ENCODE measurements around the gene SORBS1.

The SORBS1 gene

DNA sequence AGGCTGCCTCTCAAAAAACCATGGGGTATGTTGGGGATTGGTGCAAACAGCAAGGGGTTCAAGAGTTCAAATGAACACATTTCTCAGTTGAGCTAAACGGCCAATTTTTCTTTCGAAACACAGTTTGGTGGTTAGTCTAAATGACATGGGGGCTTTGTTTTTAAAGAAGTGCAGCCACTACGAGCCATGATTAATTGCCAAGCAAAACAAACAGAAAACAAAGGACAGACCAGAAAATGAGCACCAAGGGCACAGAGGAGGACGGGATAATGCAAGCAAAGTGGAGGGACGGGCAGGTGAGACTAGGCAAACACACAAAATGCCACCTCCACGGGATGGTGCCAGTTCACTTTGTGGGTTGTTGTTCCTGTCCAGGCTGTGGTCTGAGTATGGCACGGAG lies 205.9 kb downstream of the SORBS1 start:
- peaks cover 85 to 93% (median 86%) of the 10 kb centered on the region in 3 donors for H3K36me3 ChIP-seq
- H3K4me1 ChIP-seq = peaks cover 0 to 54% (median 24%) of the 10 kb centered on the region in 4 donors
- H3K4me3 ChIP-seq = no peak overlapping the region
- intact Hi-C loops (cut with DNase I; ENCODE audit: low total_unique reads) = loop anchor here (10.0 kb wide), 1 partner anchor 500 kb away; no protein-coding TSS in a partner anchor
- DNase-seq = no peak
- H3K27ac ChIP-seq = peak overlapping the region in 1 of 2 donors; percentile 20
- TF ChIP-seq CTCF (IDR thresholded peaks at IDR 0.05) = no peak
- no peaks in the 10 kb centered on the region for H3K27me3 ChIP-seq
- no peaks in the 10 kb centered on the region for H3K9me3 ChIP-seq

GRCh38 chr10:95354110-95354509 lies 207.1 kb downstream of the SORBS1 start:
- Histone ChIP-seq H3K4me1 (peaks cover 0 to 56% (median 26%) of the 10 kb centered on the region in 4 donors), H3K27me3 (no peaks in the 10 kb centered on the region), H3K9me3 (no peaks in the 10 kb centered on the region), H3K27ac (peak overlapping the region in 1 of 2 donors; percentile 21), H3K4me3 (no peak overlapping the region), H3K36me3 (peaks cover 80 to 89% (median 88%) of the 10 kb centered on the region in 3 donors)
- no peak for TF ChIP-seq CTCF (IDR thresholded peaks at IDR 0.05)
- intact Hi-C loops (cut with DNase I; ENCODE audit: low total_unique reads) = loop anchor here (5.0 to 10.0 kb wide), 2 partner anchors 107 to 501 kb away; no protein-coding TSS in a partner anchor
- no peak for DNase-seq

DNA sequence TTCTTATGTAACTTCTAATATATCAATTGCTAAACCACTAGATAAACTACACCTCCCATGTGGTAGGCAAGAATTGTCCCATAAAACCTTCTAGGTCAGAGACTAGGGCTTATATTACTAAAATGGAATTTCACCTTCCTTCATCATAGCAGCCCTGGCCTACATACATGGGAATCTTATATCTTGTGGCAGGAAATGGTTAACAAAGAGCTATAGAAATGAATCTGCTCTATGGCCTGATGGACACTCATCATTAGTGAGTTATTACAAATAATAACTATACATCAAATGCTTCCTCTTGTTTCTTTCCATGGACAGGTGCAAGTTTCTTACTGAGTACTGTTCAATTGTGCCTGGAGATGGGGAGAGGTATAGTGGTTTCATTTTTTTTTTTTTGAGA lies 208.0 kb downstream of the SORBS1 start:
- peaks cover 87 to 91% (median 88%) of the 10 kb centered on the region in 3 donors for H3K36me3 ChIP-seq
- no peak overlapping the region for H3K27ac ChIP-seq
- no peak overlapping the region for H3K4me3 ChIP-seq
- intact Hi-C loops (cut with DNase I; ENCODE audit: low total_unique reads) = loop anchor here (5.0 to 10.0 kb wide), 2 partner anchors 106 to 502 kb away; no protein-coding TSS in a partner anchor
- peaks cover 0 to 56% (median 26%) of the 10 kb centered on the region in 4 donors for H3K4me1 ChIP-seq
- no peak for DNase-seq
- TF ChIP-seq CTCF (IDR thresholded peaks at IDR 0.05) = no peak
- H3K9me3 ChIP-seq = no peaks in the 10 kb centered on the region
- H3K27me3 ChIP-seq = no peaks in the 10 kb centered on the region

- Histone ChIP-seq H3K27ac (peak overlapping the region; percentile 24 to 57), H3K36me3 (peaks cover 88 to 92% (median 91%) of the 10 kb centered on the region in 3 donors)
- intact Hi-C loops (cut with DNase I; ENCODE audit: low total_unique reads) = loop anchor here (5.0 to 10.0 kb wide), 2 partner anchors 105 to 502 kb away; no protein-coding TSS in a partner anchor
Measured at GRCh38 chr10:95352684-95353083, 208.5 kb downstream of the SORBS1 start.

DNA sequence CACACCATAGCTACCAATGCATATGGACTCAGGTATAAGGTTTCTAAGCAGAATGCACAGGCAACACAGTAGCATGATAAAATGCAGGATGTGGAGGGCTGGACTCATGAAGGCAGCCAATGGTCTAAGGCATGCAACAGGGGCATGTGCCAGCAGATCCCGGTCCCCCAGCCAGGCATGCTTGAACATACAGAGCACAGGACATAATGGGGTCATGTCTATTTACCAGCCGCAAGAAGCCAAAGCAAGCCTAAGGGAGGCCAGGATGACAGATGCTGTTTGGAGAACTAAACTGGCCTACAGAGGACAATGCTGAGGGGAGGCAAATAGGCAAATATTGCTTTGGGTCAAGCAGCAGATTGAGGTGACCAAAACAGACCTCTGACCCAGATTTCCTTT lies 210.3 kb downstream of the SORBS1 start:
- H3K27ac ChIP-seq = peak overlapping the region; percentile 57 to 59
- DNase-seq = no peak
- peaks cover 0 to 55% (median 28%) of the 10 kb centered on the region in 4 donors for H3K4me1 ChIP-seq
- no peaks in the 10 kb centered on the region for H3K27me3 ChIP-seq
- H3K36me3 ChIP-seq = peaks cover 85 to 90% (median 88%) of the 10 kb centered on the region in 3 donors
- H3K9me3 ChIP-seq = no peaks in the 10 kb centered on the region
- no peak overlapping the region for H3K4me3 ChIP-seq
- intact Hi-C loops (cut with DNase I; ENCODE audit: low total_unique reads) = loop anchor here (5.0 to 10.0 kb wide), 2 partner anchors 104 to 504 kb away; no protein-coding TSS in a partner anchor
- TF ChIP-seq CTCF (IDR thresholded peaks at IDR 0.05) = no peak

More at GRCh38 chr10:95352684-95353083, 208.5 kb downstream of the SORBS1 start:
- Histone ChIP-seq H3K9me3 (no peaks in the 10 kb centered on the region), H3K27me3 (no peaks in the 10 kb centered on the region), H3K4me3 (no peak overlapping the region), H3K4me1 (peaks cover 0 to 56% (median 27%) of the 10 kb centered on the region in 4 donors)
- no peak for TF ChIP-seq CTCF (IDR thresholded peaks at IDR 0.05)
- DNase-seq = no peak
